MM.1S (cell line): ENCODE measurements around the gene LBHD1.

Source experiments
- CTCF ChIP-seq: fragments of 300-600 bp; sonication (generic); IDR thresholded peaks from 2 replicates; pipeline ENCODE4 v1.5.1; 2016; ENCODE audit warnings: antibody characterized with exemption, low read length, mixed read lengths
- EZH2 ChIP-seq: fragments of 300-600 bp; sonication (generic); optimal IDR thresholded peaks from 2 replicates; pipeline ENCODE3; 2017; ENCODE audit warnings: low read depth, mild to moderate bottlenecking, antibody characterized with exemption, low read length, mixed read lengths
- EZH2phosphoT487 ChIP-seq: fragments of 300-600 bp; sonication (generic); IDR thresholded peaks from 2 replicates; pipeline ENCODE4 v1.6.1; 2018; ENCODE audit warnings: antibody characterized with exemption, low read length

- no peak for TF ChIP-seq CTCF
- TF ChIP-seq EZH2, result no peak
- no peak for TF ChIP-seq EZH2phosphoT487
Measured at GRCh38 chr11:62648185-62648966, 23.7 kb downstream of the LBHD1 start.
